ENCODE measurements around the gene SEC14L3.

GRCh38 chr22:30485362-30485988, 13.7 kb upstream of the SEC14L3 start:
- TF ChIP-seq GATA3 (IDR thresholded peaks at IDR 0.05; ENCODE audit: low read depth, low read length): no peak
- no peak for TF ChIP-seq GATA2 (IDR thresholded peaks at IDR 0.05; ENCODE audit: low read depth, low read length)
